Measurements from ENCODE around the gene CACNA1C. TPM values are rescaled to one million over a fixed set of nuclear protein-coding genes. Genes with fewer than 3 reads are reported as not detected.

CACNA1C gene
- total RNA-seq, 1 donor from 2014 or later: 1.6 TPM

GRCh38 chr12:2288471-2288870 is 235.7 kb downstream of the CACNA1C start:
- Mint-ChIP-seq H3K4me3 (no peak overlapping the region), H3K27me3 (ENCODE audit: low read depth) (no peaks in the 10 kb centered on the region), H3K27ac (ENCODE audit: unreplicated experiment) (no peak overlapping the region), H3K36me3 (ENCODE audit: low read depth) (no peaks in the 10 kb centered on the region), H3K4me1 (peaks cover 39% of the 10 kb centered on the region), H3K9me3 (no peaks in the 10 kb centered on the region)
- no peak for DNase-seq (ENCODE audit: low read depth, low spot score)
- TF ChIP-seq, protein P1, sequence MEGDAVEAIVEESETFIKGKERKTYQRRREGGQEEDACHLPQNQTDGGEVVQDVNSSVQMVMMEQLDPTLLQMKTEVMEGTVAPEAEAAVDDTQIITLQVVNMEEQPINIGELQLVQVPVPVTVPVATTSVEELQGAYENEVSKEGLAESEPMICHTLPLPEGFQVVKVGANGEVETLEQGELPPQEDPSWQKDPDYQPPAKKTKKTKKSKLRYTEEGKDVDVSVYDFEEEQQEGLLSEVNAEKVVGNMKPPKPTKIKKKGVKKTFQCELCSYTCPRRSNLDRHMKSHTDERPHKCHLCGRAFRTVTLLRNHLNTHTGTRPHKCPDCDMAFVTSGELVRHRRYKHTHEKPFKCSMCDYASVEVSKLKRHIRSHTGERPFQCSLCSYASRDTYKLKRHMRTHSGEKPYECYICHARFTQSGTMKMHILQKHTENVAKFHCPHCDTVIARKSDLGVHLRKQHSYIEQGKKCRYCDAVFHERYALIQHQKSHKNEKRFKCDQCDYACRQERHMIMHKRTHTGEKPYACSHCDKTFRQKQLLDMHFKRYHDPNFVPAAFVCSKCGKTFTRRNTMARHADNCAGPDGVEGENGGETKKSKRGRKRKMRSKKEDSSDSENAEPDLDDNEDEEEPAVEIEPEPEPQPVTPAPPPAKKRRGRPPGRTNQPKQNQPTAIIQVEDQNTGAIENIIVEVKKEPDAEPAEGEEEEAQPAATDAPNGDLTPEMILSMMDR (conservative IDR thresholded peaks at IDR 0.05): no peak

DNA sequence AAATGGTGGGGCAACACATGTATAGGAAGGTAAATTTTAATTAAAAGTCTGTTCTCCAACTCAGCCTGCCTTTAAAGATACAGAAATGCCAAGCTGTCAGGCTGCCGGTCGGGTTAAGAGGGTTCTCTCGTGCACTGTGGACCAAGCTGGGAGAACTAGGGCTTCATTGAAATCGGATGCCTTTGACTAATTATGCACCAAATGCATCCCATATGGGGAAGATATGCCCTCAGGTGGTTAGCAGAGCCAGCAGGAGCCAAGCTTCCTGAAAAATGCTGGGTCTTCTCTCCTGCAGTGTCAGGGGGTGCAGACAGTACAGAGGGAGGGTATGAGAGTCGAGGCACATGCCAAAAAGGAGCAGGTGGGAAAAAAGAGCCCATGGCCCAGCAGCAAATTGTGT is 236.1 kb downstream of the CACNA1C start:
- Mint-ChIP-seq H3K27ac (ENCODE audit: unreplicated experiment) (no peak overlapping the region), H3K4me1 (peaks cover 36% of the 10 kb centered on the region)

DNA sequence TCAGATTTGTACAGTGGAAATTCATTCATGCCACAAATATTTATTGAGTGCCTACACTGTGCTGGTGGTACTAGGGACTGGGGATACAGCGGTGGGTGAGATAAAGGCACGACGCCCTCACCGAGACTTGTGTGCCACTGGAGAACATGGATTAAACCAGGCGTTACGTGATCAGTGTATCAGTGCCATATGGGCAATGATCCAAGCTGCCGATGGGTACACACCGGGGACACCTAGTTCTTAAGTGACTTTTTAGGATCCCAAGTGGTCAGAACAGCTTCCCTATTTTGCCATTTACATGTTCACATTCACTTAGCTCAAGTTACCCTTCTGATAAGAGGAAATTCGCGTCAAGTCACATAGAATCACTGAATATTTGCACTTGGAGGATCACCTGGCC is 236.7 kb downstream of the CACNA1C start:
- Mint-ChIP-seq H3K4me3 (no peak overlapping the region), H3K27me3 (ENCODE audit: low read depth) (no peaks in the 10 kb centered on the region), H3K4me1 (peaks cover 30% of the 10 kb centered on the region), H3K9me3 (no peaks in the 10 kb centered on the region), H3K27ac (ENCODE audit: unreplicated experiment) (no peak overlapping the region), H3K36me3 (ENCODE audit: low read depth) (no peaks in the 10 kb centered on the region)
- TF ChIP-seq, protein P1 (conservative IDR thresholded peaks at IDR 0.05): no peak
- no peak for DNase-seq (ENCODE audit: low read depth, low spot score)

More for the DNA sequence above, 236.1 kb downstream of the CACNA1C start:
- no peaks in the 10 kb centered on the region for H3K36me3 Mint-ChIP-seq (ENCODE audit: low read depth)
- no peaks in the 10 kb centered on the region for H3K9me3 Mint-ChIP-seq
- H3K4me3 Mint-ChIP-seq: no peak overlapping the region
- H3K27me3 Mint-ChIP-seq (ENCODE audit: low read depth): no peaks in the 10 kb centered on the region
- DNase-seq (ENCODE audit: low read depth, low spot score): no peak
- TF ChIP-seq, protein P1 (conservative IDR thresholded peaks at IDR 0.05): no peak

DNA sequence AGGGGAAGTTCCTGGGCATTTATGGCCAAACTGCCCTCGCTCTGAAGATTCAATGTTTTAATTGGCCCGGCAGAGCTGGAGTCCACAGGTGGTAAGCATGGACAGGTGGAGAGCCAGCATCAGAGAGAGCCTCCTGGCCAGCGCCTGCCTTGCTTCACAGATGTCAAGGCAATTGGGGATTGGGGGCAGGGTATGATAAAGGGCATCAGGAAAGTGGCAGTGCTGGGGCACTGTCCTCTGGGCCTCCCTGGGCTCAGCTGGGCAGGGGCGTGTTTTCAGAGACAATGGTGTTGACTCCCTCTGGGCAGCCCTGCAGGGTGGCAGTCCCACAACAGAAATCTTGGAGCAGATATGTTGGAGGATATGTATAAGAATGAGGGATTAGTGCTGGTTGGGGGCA is 237.3 kb downstream of the CACNA1C start:
- no peak for DNase-seq (ENCODE audit: low read depth, low spot score)
- H3K9me3 Mint-ChIP-seq: no peaks in the 10 kb centered on the region
- H3K36me3 Mint-ChIP-seq (ENCODE audit: low read depth): no peaks in the 10 kb centered on the region
- TF ChIP-seq, protein P1 (conservative IDR thresholded peaks at IDR 0.05): no peak
- no peaks in the 10 kb centered on the region for H3K27me3 Mint-ChIP-seq (ENCODE audit: low read depth)
- H3K27ac Mint-ChIP-seq (ENCODE audit: unreplicated experiment): peak overlapping the region; percentile 46
- peaks cover 27% of the 10 kb centered on the region for H3K4me1 Mint-ChIP-seq
- no peak overlapping the region for H3K4me3 Mint-ChIP-seq

DNA sequence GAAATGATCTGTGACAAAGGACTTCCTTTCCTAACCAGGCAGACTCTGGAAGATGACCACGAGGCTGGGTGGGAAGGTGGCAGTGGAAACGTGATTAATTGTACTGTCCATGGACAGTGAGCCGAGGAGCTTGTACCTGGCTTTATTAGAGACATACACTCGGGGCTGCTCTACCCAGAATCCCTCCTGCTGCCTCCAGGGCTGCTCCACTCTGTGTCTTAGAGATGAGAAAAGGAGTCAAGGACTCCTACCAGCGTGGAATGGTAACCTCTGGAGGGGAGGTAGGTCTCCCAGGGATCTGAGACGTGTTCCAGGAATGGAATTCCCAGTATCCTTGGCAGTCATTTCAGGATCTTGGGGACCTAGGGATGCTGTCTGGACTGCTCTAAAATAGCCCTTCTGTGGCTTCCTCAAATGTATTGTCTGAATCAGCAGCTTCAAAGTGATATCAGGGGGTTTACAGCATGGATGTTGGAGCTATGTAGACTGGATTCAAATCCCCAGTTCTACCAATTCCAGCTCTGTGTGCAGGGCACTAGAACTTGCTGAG is 237.8 kb downstream of the CACNA1C start:
- H3K27me3 Mint-ChIP-seq (ENCODE audit: low read depth): no peaks in the 10 kb centered on the region
- no peak for DNase-seq (ENCODE audit: low read depth, low spot score)
- H3K4me1 Mint-ChIP-seq: peaks cover 29% of the 10 kb centered on the region
- H3K9me3 Mint-ChIP-seq: no peaks in the 10 kb centered on the region
- no peak overlapping the region for H3K4me3 Mint-ChIP-seq
- H3K27ac Mint-ChIP-seq (ENCODE audit: unreplicated experiment): no peak overlapping the region
- no peaks in the 10 kb centered on the region for H3K36me3 Mint-ChIP-seq (ENCODE audit: low read depth)
- TF ChIP-seq, protein P1 (conservative IDR thresholded peaks at IDR 0.05): no peak
